Trophoblast cell (in vitro differentiated cells and primary cell): ENCODE results near the gene YWHAE.

Experiments used
- DNase-seq, 2 donors: peaks; one replicate each; pipeline ENCODE4 v3.0.0-alpha.2; 2016
- H2AFZ ChIP-seq: 2 replicates; pipeline ENCODE4 v1.6.1; 2013; ENCODE audit warnings: low read length, moderate library complexity, mild to moderate bottlenecking; ENCODE audit not compliant: insufficient read depth, poor library complexity
- H2AK5ac ChIP-seq: 2 replicates; pipeline ENCODE4 v1.6.1; 2013; ENCODE audit warnings: mild to moderate bottlenecking, low read length
- H2BK120ac ChIP-seq: 2 replicates; pipeline ENCODE4 v1.6.1; 2013; ENCODE audit warnings: low read length, mild to moderate bottlenecking, moderate library complexity; ENCODE audit not compliant: insufficient read depth, poor library complexity
- H2BK12ac ChIP-seq: 2 replicates; pipeline ENCODE4 v1.6.1; 2013; ENCODE audit warnings: mild to moderate bottlenecking, low read length, moderate library complexity
- H2BK5ac ChIP-seq: 2 replicates; pipeline ENCODE4 v1.6.1; 2013; ENCODE audit warnings: low read length, low read depth, moderate library complexity, mild to moderate bottlenecking; ENCODE audit not compliant: poor library complexity
- H3K14ac ChIP-seq: 2 replicates; pipeline ENCODE4 v1.6.1; 2013; ENCODE audit warnings: mild to moderate bottlenecking, low read length
- H3K18ac ChIP-seq: 2 replicates; pipeline ENCODE4 v1.6.1; 2013; ENCODE audit warnings: mild to moderate bottlenecking, low read length
- H3K23ac ChIP-seq: 2 replicates; pipeline ENCODE4 v1.6.1; 2013; ENCODE audit warnings: low read length
- H3K27ac ChIP-seq: 2 replicates; pipeline ENCODE4 v1.5.1; 2013; ENCODE audit warnings: low read depth, mild to moderate bottlenecking, inconsistent platforms, low read length, moderate library complexity
- H3K27me3 ChIP-seq: 2 replicates; pipeline ENCODE4 v1.6.1; 2013; ENCODE audit warnings: inconsistent platforms, mild to moderate bottlenecking, low read length, moderate library complexity; ENCODE audit not compliant: insufficient read depth
- H3K36me3 ChIP-seq, 2 experiments: 1 replicate in 1 of 2; 2 replicates in 1 of 2; pipeline ENCODE4 v1.6.1; 2013; ENCODE audit warnings: low read length in 2 of 2, mild to moderate bottlenecking in 2 of 2, moderate library complexity in 1 of 2; ENCODE audit not compliant: insufficient read depth in 2 of 2, control insufficient read depth in 1 of 2
- H3K4ac ChIP-seq: 2 replicates; pipeline ENCODE4 v1.6.1; 2013; ENCODE audit warnings: low read depth, mild to moderate bottlenecking, low read length, moderate library complexity
- H3K4me1 ChIP-seq, 2 experiments: 1 replicate in 1 of 2; 2 replicates in 1 of 2; pipeline ENCODE4 v1.6.1; 2013; ENCODE audit warnings: low read length in 2 of 2, mild to moderate bottlenecking in 2 of 2, moderate library complexity in 1 of 2; ENCODE audit not compliant: insufficient read depth in 2 of 2, control insufficient read depth in 1 of 2
- H3K4me2 ChIP-seq: 2 replicates; pipeline ENCODE4 v1.6.1; 2013; ENCODE audit warnings: inconsistent platforms, mild to moderate bottlenecking, low read length, moderate library complexity
- H3K4me3 ChIP-seq: 2 replicates; pipeline ENCODE4 v1.5.1; 2013; ENCODE audit warnings: mild to moderate bottlenecking, low read depth, low read length, inconsistent platforms
- H3K79me1 ChIP-seq: one replicate; pipeline ENCODE4 v1.6.1; 2013; ENCODE audit warnings: low read length
- H3K79me2 ChIP-seq: 2 replicates; pipeline ENCODE4 v1.6.1; 2013; ENCODE audit warnings: low read length, mild to moderate bottlenecking; ENCODE audit not compliant: control insufficient read depth, insufficient read depth, poor library complexity
- H3K9ac ChIP-seq: 2 replicates; pipeline ENCODE4 v1.6.1; 2013; ENCODE audit warnings: mild to moderate bottlenecking, low read length
- H3K9me3 ChIP-seq: 2 replicates; pipeline ENCODE4 v1.6.1; 2013; ENCODE audit warnings: low read depth, mild to moderate bottlenecking, control low read depth, inconsistent platforms, low read length; ENCODE audit not compliant: insufficient read depth
- H4K12ac ChIP-seq: 2 replicates; pipeline ENCODE4 v1.6.1; 2013; ENCODE audit warnings: low read depth, mild to moderate bottlenecking, low read length, moderate library complexity
- H4K8ac ChIP-seq: 2 replicates; pipeline ENCODE4 v1.6.1; 2013; ENCODE audit warnings: low read depth, mild to moderate bottlenecking, low read length, moderate library complexity
- H4K91ac ChIP-seq: one replicate; pipeline ENCODE4 v1.6.1; 2013; ENCODE audit warnings: low read depth, mild to moderate bottlenecking, low read length, moderate library complexity
- WGBS: extraction: QIAGEN DNeasy Blood & Tissue Kit; methylation state at CpG from one replicate; pipeline ENCODE4 v1.1.7; 2013; ENCODE audit warnings: missing lambda C conversion rate; ENCODE audit not compliant: insufficient read length, insufficient coverage; ENCODE audit errors: extremely low coverage; 5-methylcytosine and 5-hydroxymethylcytosine counted together

The YWHAE gene

GRCh38 chr17:1438593-1439083 lies 38.6 kb upstream of the YWHAE start:
- H3K4me2 ChIP-seq, result no peak overlapping the region
- WGBS, result no CpG with 5 or more reads among the region's 11 CpGs
- H3K79me1 ChIP-seq, result no peaks in the 10 kb centered on the region
- no peak overlapping the region for H3K9ac ChIP-seq
- H3K4me3 ChIP-seq, result no peak overlapping the region
- no peak overlapping the region for H4K91ac ChIP-seq
- no peaks in the 10 kb centered on the region for H3K9me3 ChIP-seq
- H2BK12ac ChIP-seq, result no peak overlapping the region
- no peak overlapping the region for H4K12ac ChIP-seq
- H3K18ac ChIP-seq, result no peak overlapping the region
- H3K23ac ChIP-seq, result no peak overlapping the region
- peaks cover 7% of the 10 kb centered on the region for H3K79me2 ChIP-seq
- peak overlapping the region; percentile 21 for H3K4ac ChIP-seq
- peak overlapping the region; percentile 45 for H3K27ac ChIP-seq
- H2AFZ ChIP-seq, result no peak overlapping the region
- H2BK120ac ChIP-seq, result no peak overlapping the region
- no peak overlapping the region for H2AK5ac ChIP-seq
- no peak overlapping the region for H2BK5ac ChIP-seq
- H3K4me1 ChIP-seq, result peaks cover 0 to 12% of the 10 kb centered on the region in 2 experiments
- no peak overlapping the region for H4K8ac ChIP-seq
- H3K36me3 ChIP-seq, result peaks cover 17 to 36% of the 10 kb centered on the region in 2 experiments
- peak; percentile 33 to 91 for DNase-seq
- no peak overlapping the region for H3K14ac ChIP-seq
- H3K27me3 ChIP-seq, result no peaks in the 10 kb centered on the region

- Histone ChIP-seq H3K9ac (no peak overlapping the region), H3K14ac (no peak overlapping the region), H3K23ac (no peak overlapping the region), H4K12ac (no peak overlapping the region), H3K27ac (no peak overlapping the region), H3K4me2 (no peak overlapping the region), H2AK5ac (no peak overlapping the region), H4K8ac (no peak overlapping the region), H3K79me2 (peaks cover 5% of the 10 kb centered on the region), H3K4ac (peak overlapping the region; percentile 64), H3K9me3 (no peaks in the 10 kb centered on the region), H2BK5ac (no peak overlapping the region), H2BK120ac (no peak overlapping the region), H2AFZ (no peak overlapping the region), H3K36me3 (peaks cover 19 to 38% of the 10 kb centered on the region in 2 experiments), H2BK12ac (no peak overlapping the region), H4K91ac (no peak overlapping the region), H3K27me3 (no peaks in the 10 kb centered on the region), H3K4me1 (peaks cover 0 to 12% of the 10 kb centered on the region in 2 experiments), H3K18ac (no peak overlapping the region), H3K79me1 (no peaks in the 10 kb centered on the region), H3K4me3 (no peak overlapping the region)
- no peak for DNase-seq
- WGBS, result no CpG with 5 or more reads among the region's 3 CpGs
These were observed 35.3 kb upstream of the YWHAE start for GRCh38 chr17:1435326-1435725.

- H3K4me3 ChIP-seq, result no peak overlapping the region
These were observed 34.1 kb upstream of the YWHAE start for GRCh38 chr17:1434150-1434549.

GRCh38 chr17:1431631-1432104 lies 31.6 kb upstream of the YWHAE start:
- H3K27me3 ChIP-seq, result no peaks in the 10 kb centered on the region
- H3K9me3 ChIP-seq, result no peaks in the 10 kb centered on the region
- peak overlapping the region; percentile 64 for H3K4ac ChIP-seq
- WGBS, result no CpG with 5 or more reads among the region's 2 CpGs
- H3K4me2 ChIP-seq, result no peak overlapping the region
- H4K8ac ChIP-seq, result no peak overlapping the region
- peaks cover 2% of the 10 kb centered on the region for H3K79me2 ChIP-seq
- no peak overlapping the region for H3K4me3 ChIP-seq
- H4K91ac ChIP-seq, result no peak overlapping the region
- no peak overlapping the region for H2AFZ ChIP-seq
- H3K23ac ChIP-seq, result no peak overlapping the region
- H3K27ac ChIP-seq, result no peak overlapping the region
- no peaks in the 10 kb centered on the region for H3K4me1 ChIP-seq
- H4K12ac ChIP-seq, result no peak overlapping the region
- no peak overlapping the region for H2AK5ac ChIP-seq
- no peak overlapping the region for H2BK12ac ChIP-seq
- no peak overlapping the region for H2BK120ac ChIP-seq
- no peak overlapping the region for H3K18ac ChIP-seq
- H3K9ac ChIP-seq, result no peak overlapping the region
- no peaks in the 10 kb centered on the region for H3K79me1 ChIP-seq
- no peak for DNase-seq
- H2BK5ac ChIP-seq, result no peak overlapping the region
- no peak overlapping the region for H3K14ac ChIP-seq
- H3K36me3 ChIP-seq, result peaks cover 25 to 46% of the 10 kb centered on the region in 2 experiments

More at GRCh38 chr17:1434150-1434549, 34.1 kb upstream of the YWHAE start:
- no peak for DNase-seq
- no peaks in the 10 kb centered on the region for H3K27me3 ChIP-seq
- no peak overlapping the region for H4K8ac ChIP-seq
- H3K4me2 ChIP-seq, result no peak overlapping the region
- no peak overlapping the region for H4K91ac ChIP-seq
- H2BK5ac ChIP-seq, result no peak overlapping the region
- H3K9ac ChIP-seq, result no peak overlapping the region
- H3K36me3 ChIP-seq, result peaks cover 23 to 45% of the 10 kb centered on the region in 2 experiments
- no peak overlapping the region for H2AK5ac ChIP-seq
- no peak overlapping the region for H2AFZ ChIP-seq
- H3K4ac ChIP-seq, result peak overlapping the region; percentile 28
- H3K18ac ChIP-seq, result no peak overlapping the region
- H4K12ac ChIP-seq, result no peak overlapping the region
- peaks cover 0 to 12% of the 10 kb centered on the region in 2 experiments for H3K4me1 ChIP-seq
- H3K79me2 ChIP-seq, result peaks cover 5% of the 10 kb centered on the region
- no peak overlapping the region for H2BK120ac ChIP-seq
- no peak overlapping the region for H3K14ac ChIP-seq
- no peaks in the 10 kb centered on the region for H3K79me1 ChIP-seq
- no peak overlapping the region for H3K27ac ChIP-seq
- WGBS, result no CpG with 5 or more reads among the region's 3 CpGs
- no peak overlapping the region for H3K23ac ChIP-seq
- no peak overlapping the region for H2BK12ac ChIP-seq
- H3K9me3 ChIP-seq, result no peaks in the 10 kb centered on the region
